Right atrium auricular region (tissue), 2 donors: ENCODE results near the gene UNCX. TPM values are rescaled to one million over a fixed set of nuclear protein-coding genes. Genes with fewer than 3 reads are reported as not detected.

Source experiments
- DNase-seq: peaks from one replicate; pipeline ENCODE4 v3.0.0-alpha.2; 2019; ENCODE audit warnings: low spot score
- H3K27ac ChIP-seq, 2 donors: fragments of 200-600 bp; sonication (generic); 1 replicate in 1 of 2; 2 replicates in 1 of 2; pipeline ENCODE4 v1.5.1; 2016 to 2019
- H3K27me3 ChIP-seq, 2 donors: fragments of 200-600 bp; sonication (generic); one replicate each; pipeline versions ENCODE4 v1.5.1 to v1.6.0; 2017 to 2019
- H3K36me3 ChIP-seq: fragments of 200-600 bp; sonication (generic); one replicate; pipeline ENCODE4 v1.5.1; 2016
- H3K4me1 ChIP-seq, 2 donors: fragments of 200-600 bp; sonication (generic); one replicate each; pipeline versions ENCODE4 v1.5.1 to v1.6.0; 2017 to 2019
- H3K4me3 ChIP-seq, 2 donors: fragments of 200-600 bp; sonication (generic); 1 replicate in 1 of 2; 2 replicates in 1 of 2; pipeline ENCODE4 v1.5.1; 2017 to 2019; ENCODE audit warnings: mild to moderate bottlenecking in 1 of 2, moderate library complexity in 1 of 2
- H3K9me3 ChIP-seq, 2 donors: fragments of 200-600 bp; sonication (generic); one replicate each; pipeline ENCODE4 v1.5.1; 2019
- total RNA-seq, 2 donors: library from RNA; depleted of rRNA; stranded (reverse); fragments of >200 nt; gene quantifications; one replicate each; pipeline ENCODE4 v1.1.0, GENCODE V29; 2016
- TF ChIP-seq, protein P1 (sequence below), 2 donors: fragments of 200-600 bp; sonication (generic); IDR thresholded peaks; one replicate each; pipeline ENCODE4 v1.5.1; 2019; ENCODE audit warnings: antibody characterized with exemption in 2 of 2

The UNCX gene
- total RNA-seq, 2 donors from 2014 or later: not detected

DNA sequence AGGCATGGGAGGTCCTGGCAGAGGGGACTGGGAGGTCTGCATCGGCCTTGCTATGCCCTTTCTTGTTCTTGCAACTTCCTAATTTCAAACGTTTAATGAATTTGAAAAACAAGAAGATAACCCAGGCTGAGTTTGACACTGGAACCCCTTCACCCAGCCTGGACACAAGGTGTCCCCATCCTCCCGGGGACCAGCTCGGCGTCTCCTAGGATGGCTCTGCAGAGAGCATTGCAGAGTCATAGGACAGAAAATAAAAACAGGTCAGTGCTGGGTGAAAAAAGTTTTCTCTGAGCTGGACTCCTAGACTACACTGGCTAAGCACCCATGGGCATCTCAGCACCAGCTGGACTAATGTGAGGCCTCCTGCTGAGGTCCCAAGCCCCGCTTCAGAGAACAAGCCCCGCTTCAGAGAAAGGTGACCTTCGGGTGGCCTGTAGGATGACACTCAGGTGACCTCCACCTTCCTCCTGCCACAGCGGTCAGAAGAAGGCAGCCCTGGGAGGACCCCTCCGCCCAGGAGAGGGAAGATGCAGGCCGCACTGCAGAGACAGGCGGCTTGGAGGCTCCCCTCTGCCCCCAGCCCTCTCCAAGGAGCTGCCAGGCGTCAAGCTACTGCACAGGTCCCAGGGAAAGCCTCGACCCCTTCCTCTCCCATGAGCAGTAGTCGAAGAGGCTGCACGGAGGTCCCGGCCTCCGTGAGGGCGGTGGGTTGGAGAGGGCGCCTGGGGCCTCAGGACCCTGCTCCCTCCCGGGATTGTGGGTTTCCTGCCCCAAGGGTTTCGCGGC lies 9.3 kb upstream of the UNCX start:
- Histone ChIP-seq H3K27me3 (peaks cover 29 to 54% of the 10 kb centered on the region in 2 donors), H3K27ac (no peak overlapping the region), H3K4me3 (no peak overlapping the region), H3K9me3 (no peaks in the 10 kb centered on the region), H3K4me1 (peaks cover 0 to 17% of the 10 kb centered on the region in 2 donors), H3K36me3 (no peaks in the 10 kb centered on the region)
- no peak for DNase-seq
- TF ChIP-seq, protein P1, sequence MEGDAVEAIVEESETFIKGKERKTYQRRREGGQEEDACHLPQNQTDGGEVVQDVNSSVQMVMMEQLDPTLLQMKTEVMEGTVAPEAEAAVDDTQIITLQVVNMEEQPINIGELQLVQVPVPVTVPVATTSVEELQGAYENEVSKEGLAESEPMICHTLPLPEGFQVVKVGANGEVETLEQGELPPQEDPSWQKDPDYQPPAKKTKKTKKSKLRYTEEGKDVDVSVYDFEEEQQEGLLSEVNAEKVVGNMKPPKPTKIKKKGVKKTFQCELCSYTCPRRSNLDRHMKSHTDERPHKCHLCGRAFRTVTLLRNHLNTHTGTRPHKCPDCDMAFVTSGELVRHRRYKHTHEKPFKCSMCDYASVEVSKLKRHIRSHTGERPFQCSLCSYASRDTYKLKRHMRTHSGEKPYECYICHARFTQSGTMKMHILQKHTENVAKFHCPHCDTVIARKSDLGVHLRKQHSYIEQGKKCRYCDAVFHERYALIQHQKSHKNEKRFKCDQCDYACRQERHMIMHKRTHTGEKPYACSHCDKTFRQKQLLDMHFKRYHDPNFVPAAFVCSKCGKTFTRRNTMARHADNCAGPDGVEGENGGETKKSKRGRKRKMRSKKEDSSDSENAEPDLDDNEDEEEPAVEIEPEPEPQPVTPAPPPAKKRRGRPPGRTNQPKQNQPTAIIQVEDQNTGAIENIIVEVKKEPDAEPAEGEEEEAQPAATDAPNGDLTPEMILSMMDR (IDR thresholded peaks at IDR 0.05): no peak

DNA sequence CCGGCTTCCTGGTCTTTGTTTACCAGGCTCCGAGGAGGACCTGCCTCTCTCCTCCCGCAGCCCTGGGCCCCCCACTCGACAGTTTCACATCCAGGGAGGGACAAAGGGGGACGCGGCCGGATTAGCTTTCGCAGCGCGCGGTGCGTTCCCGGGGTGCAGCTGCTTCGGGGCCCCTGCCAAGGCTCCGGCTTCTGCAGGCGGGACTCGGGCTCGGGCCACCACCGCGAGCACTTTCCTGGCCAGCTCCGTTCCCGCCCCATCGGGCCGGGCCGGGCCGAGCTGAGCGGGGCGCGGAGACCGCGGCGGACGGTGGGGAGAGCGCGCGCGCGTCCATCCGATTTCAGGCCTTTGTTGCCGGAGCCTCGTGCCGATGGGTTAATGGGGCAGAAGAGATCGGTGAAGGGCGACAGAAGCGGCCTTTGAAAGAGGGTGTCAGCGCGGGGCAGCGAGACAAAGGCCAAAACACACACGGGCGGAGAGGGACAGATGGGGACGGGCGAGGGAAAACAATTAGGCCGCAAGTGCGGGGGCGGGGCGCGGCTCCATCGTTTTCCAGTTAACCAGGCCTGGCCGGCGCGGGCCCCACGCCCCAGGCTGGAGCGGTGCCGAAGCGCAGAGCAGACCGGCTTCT lies 8.5 kb upstream of the UNCX start:
- no peak for DNase-seq
- no peaks in the 10 kb centered on the region for H3K9me3 ChIP-seq
- peak overlapping the region in 1 of 2 donors; percentile 3 for H3K4me3 ChIP-seq
- no peaks in the 10 kb centered on the region for H3K36me3 ChIP-seq
- peaks cover 35 to 56% of the 10 kb centered on the region in 2 donors for H3K27me3 ChIP-seq
- no peak overlapping the region for H3K27ac ChIP-seq
- TF ChIP-seq, protein P1 (IDR thresholded peaks at IDR 0.05): no peak
- peaks cover 0 to 17% of the 10 kb centered on the region in 2 donors for H3K4me1 ChIP-seq

DNA sequence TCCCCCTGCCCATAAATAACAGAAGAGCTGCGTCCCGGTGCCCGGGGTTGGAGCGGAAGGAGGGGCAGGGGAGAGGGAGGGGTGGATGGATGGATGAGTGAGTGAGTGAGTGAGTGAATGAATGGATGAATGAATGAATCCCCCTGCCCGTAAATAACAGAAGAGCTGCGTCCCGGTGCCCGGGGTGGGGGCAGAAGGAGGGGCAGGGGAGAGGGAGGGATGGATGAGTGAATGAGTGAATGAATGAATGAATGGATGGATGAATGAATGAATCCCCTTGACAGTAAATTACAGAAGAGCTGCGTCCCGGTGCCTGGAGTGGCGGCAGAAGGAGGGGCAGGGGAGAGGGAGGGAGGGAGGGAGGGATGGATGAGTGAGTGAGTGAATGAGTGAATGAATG lies 7.6 kb upstream of the UNCX start:
- Histone ChIP-seq H3K4me3 (no peak overlapping the region), H3K4me1 (peaks cover 0 to 17% of the 10 kb centered on the region in 2 donors), H3K27me3 (peaks cover 37 to 65% of the 10 kb centered on the region in 2 donors), H3K9me3 (no peaks in the 10 kb centered on the region), H3K27ac (no peak overlapping the region), H3K36me3 (no peaks in the 10 kb centered on the region)
- TF ChIP-seq, protein P1 (IDR thresholded peaks at IDR 0.05): no peak
- no peak for DNase-seq

DNA sequence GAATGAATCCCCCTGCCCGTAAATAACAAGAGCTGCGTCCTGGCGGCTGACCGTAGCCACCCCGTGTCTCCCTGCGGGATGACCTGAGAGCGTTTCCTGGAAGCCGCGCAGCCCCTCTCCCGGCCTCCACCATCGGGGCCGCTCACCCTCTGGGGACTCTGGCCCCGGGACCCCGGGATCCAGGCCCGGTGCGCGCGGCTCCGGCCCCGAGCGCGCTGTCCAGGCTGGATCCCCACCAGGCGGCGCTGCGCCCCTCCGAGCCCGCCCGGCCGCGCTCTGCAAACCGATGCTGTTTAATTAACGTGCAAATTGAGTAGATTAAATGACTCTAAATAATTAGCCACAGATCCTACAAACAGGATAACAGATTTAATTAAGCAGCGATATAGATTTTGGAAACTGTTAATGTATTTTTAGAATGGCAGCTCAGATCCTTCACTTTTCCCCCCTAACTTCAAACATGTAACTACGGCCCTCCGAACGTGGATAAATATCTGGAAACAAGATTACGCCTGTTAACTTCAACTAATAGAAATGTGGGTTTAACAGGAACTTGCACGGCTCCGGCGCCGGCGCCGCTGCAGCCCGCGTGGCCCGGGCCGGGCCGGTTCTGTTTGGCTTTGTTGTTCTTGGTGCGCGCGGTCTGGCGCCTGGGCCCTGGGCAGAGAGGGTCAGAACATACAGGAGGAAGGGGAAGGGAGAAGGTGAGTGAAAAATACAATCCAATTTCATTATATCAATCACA lies 7.1 kb upstream of the UNCX start:
- TF ChIP-seq, protein P1 (IDR thresholded peaks at IDR 0.05): peak; percentile 73 to 86
- Histone ChIP-seq H3K4me1 (peaks cover 0 to 21% of the 10 kb centered on the region in 2 donors), H3K9me3 (no peaks in the 10 kb centered on the region), H3K27me3 (peaks cover 40 to 70% of the 10 kb centered on the region in 2 donors), H3K4me3 (no peak overlapping the region), H3K27ac (no peak overlapping the region), H3K36me3 (no peaks in the 10 kb centered on the region)
- DNase-seq: no peak

DNA sequence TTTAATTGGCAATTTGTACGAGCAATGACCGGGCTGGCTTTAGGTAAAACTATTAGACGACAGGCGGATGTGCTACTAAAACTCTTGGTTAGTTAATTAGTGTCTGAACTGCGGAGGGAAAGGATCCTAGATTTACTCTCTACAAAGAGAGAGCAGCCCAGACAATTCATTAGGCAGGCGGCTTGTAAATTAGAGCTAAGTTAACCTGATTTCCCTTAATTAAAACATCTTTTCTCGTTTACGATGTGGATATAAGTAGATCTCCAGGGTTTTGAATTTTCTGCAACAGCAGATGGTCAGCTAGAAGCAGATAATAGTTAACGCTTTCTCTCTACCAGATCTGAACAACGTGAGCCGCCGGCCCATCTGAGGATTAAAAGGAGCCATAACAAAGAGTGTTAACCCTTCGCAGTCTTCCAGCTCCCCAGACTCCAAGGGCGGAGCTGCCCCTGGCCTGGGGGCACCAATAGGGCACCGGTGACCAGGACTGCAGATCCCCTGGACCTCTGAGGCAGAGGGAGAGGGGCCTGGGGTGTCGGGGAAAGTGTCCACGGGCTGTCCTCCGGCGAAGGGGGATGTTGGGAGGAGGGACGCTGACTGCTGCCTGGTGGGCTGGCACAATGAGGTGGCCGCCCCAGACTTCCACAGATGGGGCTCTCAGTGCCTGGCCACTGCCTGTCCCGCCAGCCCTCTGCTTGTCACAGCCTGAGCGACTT lies 6.3 kb upstream of the UNCX start:
- H3K27me3 ChIP-seq: peaks cover 46 to 78% of the 10 kb centered on the region in 2 donors
- DNase-seq: no peak
- no peak overlapping the region for H3K27ac ChIP-seq
- TF ChIP-seq, protein P1 (IDR thresholded peaks at IDR 0.05): no peak
- no peak overlapping the region for H3K4me3 ChIP-seq
- H3K4me1 ChIP-seq: peaks cover 0 to 21% of the 10 kb centered on the region in 2 donors
- no peaks in the 10 kb centered on the region for H3K9me3 ChIP-seq
- no peaks in the 10 kb centered on the region for H3K36me3 ChIP-seq
